ENCODE results near the gene BBOX1.

DNA sequence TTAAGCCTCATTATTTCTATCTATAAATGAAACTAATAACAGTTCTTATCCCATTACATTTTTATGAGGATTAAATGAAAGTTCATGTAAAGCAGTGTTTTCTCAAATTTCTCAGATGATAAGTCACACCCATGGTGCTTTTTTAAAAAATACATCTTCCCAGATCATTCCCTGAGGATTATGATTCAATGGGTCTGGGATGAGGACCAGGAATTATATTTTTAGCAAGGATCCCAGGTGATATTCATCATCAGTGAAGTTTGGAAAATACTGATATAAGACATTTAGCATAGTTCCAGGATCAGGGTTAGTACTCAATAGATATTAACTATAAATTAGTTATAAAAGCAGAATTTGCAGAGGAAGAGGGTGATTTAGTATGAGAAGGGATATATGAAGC, 89.1 kb downstream of the BBOX1 start:
- TF ChIP-seq PPARA (CRISPR knock-in tag; IDR thresholded peaks at IDR 0.05; ENCODE audit: borderline replicate concordance): no peak
- no peak for TF ChIP-seq ARNTL (CRISPR knock-in tag; IDR thresholded peaks at IDR 0.05; ENCODE audit: borderline replicate concordance, low read depth)
- no peak for TF ChIP-seq ESRRG (CRISPR knock-in tag; IDR thresholded peaks at IDR 0.05)
- TF ChIP-seq GLIS3 (CRISPR knock-in tag; IDR thresholded peaks at IDR 0.05): no peak
- no peak for TF ChIP-seq RARB (CRISPR knock-in tag; IDR thresholded peaks at IDR 0.05)
- no peak for TF ChIP-seq ISL1 (CRISPR knock-in tag; IDR thresholded peaks at IDR 0.05)
- no peak for TF ChIP-seq CSDC2 (CRISPR knock-in tag; IDR thresholded peaks at IDR 0.05)
- TF ChIP-seq BACH2 (CRISPR knock-in tag; IDR thresholded peaks at IDR 0.05; ENCODE audit: borderline replicate concordance): no peak
